Memory B cell (primary cell): ENCODE measurements around the gene SLC26A11.
"Not testable (repeated sequence)": the region's sequence is repeated elsewhere in the genome, so short reads cannot be mapped to it uniquely, and the experiment has no call there.

Source experiments
- ATAC-seq: fragments of 150-1000 bp; cut with Tn5 transposase; 2 replicates; pipeline ENCODE4 v1.10.0; 2021; ENCODE audit warnings: low read depth, mild to moderate bottlenecking, moderate library complexity
- DNase-seq, 2 donors: peaks; one replicate each; pipeline ENCODE4 v3.0.0; 2022; ENCODE audit warnings: low spot score in 2 of 2
- H3K27ac Mint-ChIP-seq: one replicate; pipeline ENCODE4 v1.8.0; 2022; ENCODE audit warnings: mild to moderate bottlenecking, moderate library complexity, mixed read lengths
- H3K27me3 Mint-ChIP-seq: one replicate; pipeline ENCODE4 v1.8.0; 2022; ENCODE audit warnings: mixed read lengths
- H3K36me3 Mint-ChIP-seq: one replicate; pipeline ENCODE4 v1.8.0; 2022; ENCODE audit warnings: mild to moderate bottlenecking, mixed read lengths
- H3K4me1 Mint-ChIP-seq: one replicate; pipeline ENCODE4 v1.8.0; 2022; ENCODE audit warnings: mixed read lengths
- H3K4me3 Mint-ChIP-seq: one replicate; pipeline ENCODE4 v1.8.0; 2022; ENCODE audit warnings: mild to moderate bottlenecking, moderate library complexity, mixed read lengths
- H3K9me3 Mint-ChIP-seq: one replicate; pipeline ENCODE4 v1.8.0; 2022; ENCODE audit warnings: mixed read lengths

The SLC26A11 gene

DNA sequence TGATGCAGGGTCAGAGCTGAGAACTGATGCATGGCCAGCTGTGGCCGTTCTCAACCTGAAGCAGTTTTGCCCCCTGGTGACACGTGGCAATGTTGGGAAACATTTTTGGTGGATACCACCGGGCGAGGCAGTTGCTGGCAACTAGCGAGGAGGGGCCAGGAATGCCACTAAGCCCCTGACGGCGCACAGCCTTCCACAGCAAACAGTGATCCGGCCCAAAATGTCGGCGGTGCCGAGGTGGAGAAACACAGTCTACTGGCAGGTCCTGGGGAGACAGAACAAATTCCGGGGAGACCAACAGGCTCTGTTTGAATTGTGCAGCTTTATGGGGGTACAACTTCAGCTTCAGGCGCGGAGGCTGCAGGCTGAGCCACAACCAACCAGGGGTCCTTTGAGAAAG lies 8.2 kb downstream of the SLC26A11 start:
- no peak for ATAC-seq
- peaks cover 4% of the 10 kb centered on the region for H3K27me3 Mint-ChIP-seq
- H3K9me3 Mint-ChIP-seq, result peaks cover 8% of the 10 kb centered on the region
- H3K27ac Mint-ChIP-seq, result no peak overlapping the region
- no peak overlapping the region for H3K4me3 Mint-ChIP-seq
- H3K36me3 Mint-ChIP-seq, result peaks cover 11% of the 10 kb centered on the region
- peaks cover 4% of the 10 kb centered on the region for H3K4me1 Mint-ChIP-seq
- no peak for DNase-seq

DNA sequence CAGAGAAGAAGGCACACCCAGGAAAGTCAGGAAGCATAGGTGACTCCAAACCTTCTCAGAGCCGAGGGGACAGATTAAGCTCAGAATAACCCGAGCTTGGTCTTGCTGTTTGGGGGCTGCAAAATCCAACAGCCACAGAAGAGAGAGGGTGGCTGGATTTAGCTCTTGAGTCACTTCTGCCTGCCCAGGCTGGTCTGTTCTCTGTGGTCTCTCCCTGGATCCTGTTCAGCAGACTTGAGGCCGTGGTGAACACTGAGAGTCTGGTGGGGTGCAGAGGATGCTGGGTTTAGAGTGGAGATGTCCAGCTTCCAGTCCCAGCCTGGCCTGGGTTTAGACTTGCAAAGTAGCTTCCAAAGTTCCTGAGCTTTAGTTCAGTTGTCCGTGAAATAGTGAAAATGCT lies 8.8 kb downstream of the SLC26A11 start:
- Mint-ChIP-seq H3K9me3 (peaks cover 8% of the 10 kb centered on the region), H3K4me1 (peaks cover 3% of the 10 kb centered on the region), H3K27me3 (peaks cover 3% of the 10 kb centered on the region), H3K36me3 (peaks cover 13% of the 10 kb centered on the region), H3K4me3 (no peak overlapping the region), H3K27ac (no peak overlapping the region)
- ATAC-seq, result no peak
- no peak for DNase-seq

DNA sequence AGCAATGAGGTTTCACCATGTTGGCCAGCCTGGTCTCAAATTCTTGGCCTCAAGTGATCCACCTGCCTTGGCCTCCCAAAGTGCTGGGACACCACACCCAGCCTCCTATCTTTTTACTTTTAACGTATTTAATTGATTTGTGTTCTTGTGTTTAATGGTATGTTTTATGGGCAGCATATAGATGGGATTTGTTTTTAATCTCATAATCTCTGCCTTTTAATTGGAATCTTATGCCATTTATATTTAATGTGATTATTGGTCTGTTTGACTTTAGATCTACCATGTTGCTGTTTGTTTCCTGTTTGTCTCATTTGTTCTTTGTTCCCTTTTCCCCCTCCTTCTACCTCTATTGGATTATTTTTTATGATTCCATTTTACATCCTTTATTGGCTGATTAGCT lies 12.2 kb downstream of the SLC26A11 start:
- Mint-ChIP-seq H3K36me3 (peaks cover 15% of the 10 kb centered on the region), H3K9me3 (peaks cover 10% of the 10 kb centered on the region), H3K27ac (no peak overlapping the region), H3K4me1 (no peaks in the 10 kb centered on the region), H3K4me3 (no peak overlapping the region), H3K27me3 (no peaks in the 10 kb centered on the region)
- DNase-seq, result no peak
- no peak for ATAC-seq

DNA sequence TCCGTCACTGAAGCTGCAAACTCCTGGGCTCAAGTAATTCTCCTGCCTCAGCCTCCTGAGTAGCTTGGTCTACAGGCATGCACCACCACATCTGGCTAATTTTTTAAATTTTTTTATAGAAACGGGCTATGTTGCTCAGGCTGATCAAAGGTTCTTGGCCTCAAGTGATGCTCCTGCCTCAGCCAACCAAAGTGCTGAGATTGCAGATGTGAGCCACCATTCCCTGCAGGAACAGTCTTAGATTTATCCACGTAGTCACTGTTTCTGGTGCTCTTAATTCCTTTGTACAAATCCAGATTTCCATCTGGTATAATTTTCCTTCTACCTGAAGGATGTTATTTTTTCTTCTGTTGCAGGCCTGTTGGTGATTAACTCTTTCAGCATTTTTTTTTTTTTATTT lies 13.0 kb downstream of the SLC26A11 start:
- Mint-ChIP-seq H3K9me3 (peaks cover 10% of the 10 kb centered on the region), H3K27me3 (no peaks in the 10 kb centered on the region), H3K4me1 (no peaks in the 10 kb centered on the region), H3K4me3 (no peak overlapping the region), H3K27ac (no peak overlapping the region), H3K36me3 (peaks cover 15% of the 10 kb centered on the region)
- no peak for ATAC-seq
- DNase-seq, result no peak

DNA sequence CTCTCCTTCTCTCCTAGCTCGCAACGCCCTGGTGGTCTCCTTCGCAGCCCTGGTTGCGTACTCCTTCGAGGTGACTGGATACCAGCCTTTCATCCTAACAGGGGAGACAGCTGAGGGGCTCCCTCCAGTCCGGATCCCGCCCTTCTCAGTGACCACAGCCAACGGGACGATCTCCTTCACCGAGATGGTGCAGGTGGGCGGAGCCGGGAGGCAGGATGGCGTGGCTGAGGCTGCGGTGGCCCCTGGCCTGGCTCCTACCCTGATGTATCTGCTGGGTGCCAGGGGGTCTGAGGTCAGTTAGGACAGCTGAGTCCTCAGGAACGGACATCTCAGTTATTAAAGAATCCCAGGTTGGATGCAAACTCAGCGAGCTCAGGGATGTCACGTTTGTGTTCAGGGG lies 16.7 kb downstream of the SLC26A11 start:
- H3K9me3 Mint-ChIP-seq, result peaks cover 8% of the 10 kb centered on the region
- no peak for ATAC-seq
- H3K27ac Mint-ChIP-seq, result no peak overlapping the region
- H3K36me3 Mint-ChIP-seq, result peaks cover 15% of the 10 kb centered on the region
- H3K4me1 Mint-ChIP-seq, result no peaks in the 10 kb centered on the region
- no peak overlapping the region for H3K4me3 Mint-ChIP-seq
- DNase-seq, result no peak
- no peaks in the 10 kb centered on the region for H3K27me3 Mint-ChIP-seq

DNA sequence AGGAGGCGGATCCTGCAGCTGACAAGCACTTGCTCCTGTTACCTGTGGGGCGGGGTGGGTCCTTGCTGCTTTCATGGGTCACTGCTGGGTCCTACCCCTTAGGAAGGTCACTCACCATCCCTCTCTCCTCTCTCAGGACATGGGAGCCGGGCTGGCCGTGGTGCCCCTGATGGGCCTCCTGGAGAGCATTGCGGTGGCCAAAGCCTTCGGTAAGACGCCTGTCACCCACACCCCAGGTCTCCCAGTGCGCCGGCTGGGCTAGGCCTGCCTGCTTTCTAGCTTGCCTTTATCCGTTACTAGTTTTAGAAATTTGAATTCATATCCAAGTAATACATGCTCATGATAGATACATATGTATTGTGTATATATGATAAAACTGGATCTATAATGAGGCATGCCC lies 17.2 kb downstream of the SLC26A11 start:
- no peaks in the 10 kb centered on the region for H3K4me1 Mint-ChIP-seq
- peaks cover 14% of the 10 kb centered on the region for H3K36me3 Mint-ChIP-seq
- ATAC-seq, result no peak
- H3K9me3 Mint-ChIP-seq, result peaks cover 8% of the 10 kb centered on the region
- no peak overlapping the region for H3K27ac Mint-ChIP-seq
- DNase-seq, result no peak
- H3K4me3 Mint-ChIP-seq, result no peak overlapping the region
- H3K27me3 Mint-ChIP-seq, result no peaks in the 10 kb centered on the region

DNA sequence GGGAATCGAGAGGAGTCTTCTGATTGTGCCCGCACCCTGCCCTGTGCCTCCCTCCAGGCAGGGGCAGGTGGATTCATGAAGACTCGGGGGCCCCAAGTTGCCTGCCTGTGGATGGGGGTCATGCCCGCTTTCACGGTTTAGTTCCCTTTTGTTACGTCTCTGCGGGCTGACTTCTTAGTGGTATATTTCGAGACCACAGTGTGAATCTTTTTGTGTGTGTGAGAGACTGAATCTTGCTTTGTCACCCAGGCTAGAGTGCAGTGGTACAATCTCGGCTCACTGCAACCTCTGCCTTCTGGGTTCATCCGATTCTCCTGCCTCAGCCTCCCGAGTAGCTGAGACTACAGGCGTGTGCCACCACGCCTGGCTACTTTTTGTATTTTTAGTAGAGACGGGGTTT lies 22.3 kb downstream of the SLC26A11 start:
- no peaks in the 10 kb centered on the region for H3K9me3 Mint-ChIP-seq
- no peaks in the 10 kb centered on the region for H3K4me1 Mint-ChIP-seq
- no peak overlapping the region for H3K4me3 Mint-ChIP-seq
- no peak overlapping the region for H3K27ac Mint-ChIP-seq
- H3K36me3 Mint-ChIP-seq, result peaks cover 3% of the 10 kb centered on the region
- ATAC-seq, result no peak
- DNase-seq, result no peak
- H3K27me3 Mint-ChIP-seq, result no peaks in the 10 kb centered on the region

DNA sequence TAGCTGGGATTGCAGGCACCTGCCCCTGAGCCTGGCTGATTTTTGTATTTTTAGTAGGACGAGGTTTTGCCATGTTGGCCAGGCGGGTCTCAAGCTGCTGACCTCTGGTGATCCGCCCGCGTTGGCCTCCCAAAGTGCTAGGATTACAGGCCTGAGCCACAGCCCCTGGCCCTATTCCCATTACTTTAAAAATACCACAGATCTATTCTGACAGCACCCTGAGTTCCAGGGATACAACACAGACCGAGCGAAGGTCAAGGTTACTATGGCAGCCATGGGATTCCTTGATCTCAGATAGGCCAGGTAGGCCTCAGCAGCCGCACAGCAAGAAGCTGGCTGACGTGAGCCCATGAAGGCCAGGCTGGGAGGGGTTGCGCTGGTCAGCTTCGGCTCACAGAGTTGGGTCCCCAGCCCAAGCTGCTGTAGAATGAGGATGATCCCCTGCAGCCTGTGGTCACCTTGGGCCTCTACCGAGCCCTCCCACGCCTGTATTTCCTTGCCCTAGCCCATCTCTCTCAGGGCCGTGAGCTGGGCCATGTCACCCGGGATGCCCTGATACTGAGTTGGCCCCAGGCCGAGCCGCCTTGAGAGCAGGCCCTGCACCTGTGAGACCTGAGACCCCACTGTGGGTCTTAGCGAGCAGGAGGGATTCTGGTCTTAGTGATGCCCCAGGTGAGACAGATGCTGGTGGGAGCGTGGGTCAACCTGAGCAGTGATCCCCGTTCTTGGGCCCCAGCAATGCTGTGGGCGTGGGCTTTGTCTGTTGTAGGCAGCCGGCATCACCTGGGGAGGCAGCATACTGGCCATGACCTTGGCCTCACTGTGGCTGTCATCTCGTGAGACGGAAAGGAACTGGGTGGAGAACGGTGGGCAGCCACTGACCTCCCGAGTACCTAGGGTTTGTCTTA lies 23.6 kb downstream of the SLC26A11 start:
- Mint-ChIP-seq H3K27me3 (no peaks in the 10 kb centered on the region), H3K36me3 (no peaks in the 10 kb centered on the region), H3K27ac (no peak overlapping the region), H3K9me3 (no peaks in the 10 kb centered on the region), H3K4me1 (no peaks in the 10 kb centered on the region), H3K4me3 (no peak overlapping the region)
- DNase-seq, result no peak
- ATAC-seq, result no peak

DNA sequence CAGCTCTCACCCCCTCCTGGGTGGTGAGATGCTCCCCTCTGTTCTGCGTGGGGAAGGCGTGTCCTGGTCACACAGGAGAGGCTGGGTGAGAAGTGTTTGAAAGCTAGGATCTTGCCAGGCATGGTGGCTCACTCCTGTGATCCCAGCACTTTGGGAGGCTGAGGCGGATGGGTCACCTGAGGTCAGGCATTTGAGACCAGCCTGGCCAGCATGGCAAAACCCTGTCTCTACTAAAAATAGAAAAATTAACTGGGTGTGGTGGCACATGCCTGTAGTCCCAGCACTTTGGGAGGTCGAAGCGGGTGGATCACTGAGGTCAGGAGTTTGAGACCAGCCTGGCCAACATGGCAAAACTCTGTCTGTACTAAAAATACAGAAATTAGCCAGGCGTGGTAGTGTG lies 24.2 kb downstream of the SLC26A11 start:
- not testable (repeated sequence) for H3K36me3 Mint-ChIP-seq, H3K27ac Mint-ChIP-seq, DNase-seq, H3K27me3 Mint-ChIP-seq, H3K9me3 Mint-ChIP-seq, H3K4me1 Mint-ChIP-seq, H3K4me3 Mint-ChIP-seq, ATAC-seq

DNA sequence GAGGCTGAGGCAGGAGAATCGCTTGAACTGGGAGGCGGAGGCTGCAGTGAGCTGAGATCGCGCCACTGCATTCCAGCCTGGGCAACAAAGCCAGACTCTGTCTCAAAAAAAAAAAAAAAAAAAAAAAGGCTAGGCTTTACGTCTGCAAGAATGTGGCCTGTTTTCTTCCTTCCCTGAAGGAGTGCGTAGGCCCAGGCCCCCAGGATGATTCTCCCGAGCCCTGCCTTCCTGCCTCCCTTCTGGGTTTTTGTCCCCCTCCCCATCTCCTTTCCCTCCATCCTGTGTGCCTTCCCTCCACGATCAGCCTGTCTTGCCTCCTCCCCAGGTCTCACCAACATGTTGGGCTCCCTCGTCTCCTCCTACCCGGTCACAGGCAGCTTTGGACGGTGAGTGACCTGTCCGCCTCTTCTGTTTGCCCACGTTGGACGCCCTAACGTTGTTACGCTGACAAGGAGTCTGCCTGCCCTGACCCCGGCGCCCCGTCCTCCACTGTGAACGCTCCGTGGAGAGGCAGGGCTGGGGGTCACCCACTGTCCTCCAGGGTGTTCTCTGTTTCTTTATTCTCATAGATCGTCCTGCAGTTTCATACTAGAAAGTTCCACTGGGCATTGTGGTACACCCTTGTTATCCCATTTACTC lies 24.8 kb downstream of the SLC26A11 start:
- ATAC-seq (no peak), DNase-seq (no peak)
- Mint-ChIP-seq H3K36me3 (no peaks in the 10 kb centered on the region), H3K4me1 (no peaks in the 10 kb centered on the region), H3K4me3 (no peak overlapping the region), H3K27me3 (no peaks in the 10 kb centered on the region), H3K27ac (no peak overlapping the region), H3K9me3 (no peaks in the 10 kb centered on the region)

DNA sequence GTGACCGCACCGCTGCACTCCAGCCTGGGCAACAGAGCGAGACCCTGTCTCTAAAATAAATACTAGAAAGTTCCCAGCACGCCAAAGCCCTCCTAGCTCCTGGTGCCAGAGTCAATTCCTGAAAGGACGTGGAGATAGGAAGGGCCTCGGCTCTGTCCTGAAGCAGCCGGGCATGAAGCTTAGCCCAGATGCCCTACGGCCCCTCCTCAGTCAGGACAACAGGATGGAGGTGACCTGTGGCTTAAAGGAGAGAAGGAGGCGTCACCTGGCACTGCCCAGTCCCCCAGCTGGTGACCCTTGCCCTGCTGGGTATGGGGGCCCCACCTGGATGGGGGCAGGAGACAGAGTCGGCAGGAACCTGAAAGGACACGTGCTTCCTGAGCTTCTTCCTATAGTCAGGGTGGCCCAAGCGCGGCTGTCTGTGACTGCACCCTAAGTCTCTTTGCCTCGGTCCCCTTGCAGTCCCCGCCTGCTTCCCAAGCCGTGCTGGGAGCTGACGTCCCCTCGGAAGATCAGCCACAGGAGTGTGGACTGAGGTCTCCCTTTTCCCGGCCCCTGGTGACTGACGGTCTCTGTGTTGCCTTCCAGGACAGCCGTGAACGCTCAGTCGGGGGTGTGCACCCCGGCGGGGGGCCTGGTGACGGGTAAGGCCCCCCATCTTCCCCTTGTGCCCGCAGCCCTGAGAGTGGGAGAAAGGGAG lies 25.5 kb downstream of the SLC26A11 start:
- Mint-ChIP-seq H3K4me3 (no peak overlapping the region), H3K36me3 (no peaks in the 10 kb centered on the region), H3K4me1 (no peaks in the 10 kb centered on the region), H3K9me3 (no peaks in the 10 kb centered on the region), H3K27ac (no peak overlapping the region), H3K27me3 (no peaks in the 10 kb centered on the region)
- no peak for DNase-seq
- ATAC-seq, result no peak

DNA sequence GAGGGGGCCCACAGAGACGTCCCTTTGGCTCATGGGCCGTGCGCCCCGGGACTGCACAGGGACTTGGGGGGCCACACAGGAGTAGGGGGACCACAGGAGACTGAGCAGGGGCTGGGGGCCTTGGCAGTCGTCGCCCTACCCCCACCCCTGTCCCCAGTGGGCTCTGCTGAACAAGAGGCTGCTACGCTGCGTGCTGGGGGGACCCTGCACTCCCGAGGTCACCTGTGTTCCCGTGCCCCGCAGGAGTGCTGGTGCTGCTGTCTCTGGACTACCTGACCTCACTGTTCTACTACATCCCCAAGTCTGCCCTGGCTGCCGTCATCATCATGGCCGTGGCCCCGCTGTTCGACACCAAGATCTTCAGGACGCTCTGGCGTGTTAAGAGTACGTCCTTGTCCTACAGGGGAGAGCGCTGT lies 26.0 kb downstream of the SLC26A11 start:
- DNase-seq (no peak), ATAC-seq (no peak)
- no peak overlapping the region for H3K27ac Mint-ChIP-seq
- no peaks in the 10 kb centered on the region for H3K27me3 Mint-ChIP-seq
- no peaks in the 10 kb centered on the region for H3K9me3 Mint-ChIP-seq
- no peak overlapping the region for H3K4me3 Mint-ChIP-seq
- H3K36me3 Mint-ChIP-seq, result no peaks in the 10 kb centered on the region
- no peaks in the 10 kb centered on the region for H3K4me1 Mint-ChIP-seq

DNA sequence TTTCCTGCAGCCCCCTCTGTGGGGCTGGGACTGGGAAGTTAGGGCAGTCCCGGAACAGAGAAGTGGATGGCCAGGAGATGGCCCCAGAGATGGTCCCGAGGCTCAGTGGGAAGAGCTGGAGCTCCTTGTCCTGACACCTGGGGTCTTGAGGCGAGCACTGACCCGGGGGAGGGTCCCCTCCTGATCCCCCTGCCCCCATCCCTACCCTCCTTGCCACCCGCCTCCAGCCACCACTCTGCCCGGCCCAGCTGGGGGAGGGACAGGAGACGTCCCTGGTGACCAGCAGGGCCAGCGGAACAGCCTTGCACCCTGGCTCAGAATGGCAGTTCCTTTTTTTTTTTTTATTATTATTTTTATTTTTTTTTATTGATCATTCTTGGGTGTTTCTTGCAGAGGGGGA lies 26.5 kb downstream of the SLC26A11 start:
- H3K36me3 Mint-ChIP-seq, result no peaks in the 10 kb centered on the region
- DNase-seq, result no peak
- H3K4me1 Mint-ChIP-seq, result no peaks in the 10 kb centered on the region
- H3K4me3 Mint-ChIP-seq, result no peak overlapping the region
- H3K27ac Mint-ChIP-seq, result no peak overlapping the region
- ATAC-seq, result no peak
- no peaks in the 10 kb centered on the region for H3K9me3 Mint-ChIP-seq
- H3K27me3 Mint-ChIP-seq, result no peaks in the 10 kb centered on the region

DNA sequence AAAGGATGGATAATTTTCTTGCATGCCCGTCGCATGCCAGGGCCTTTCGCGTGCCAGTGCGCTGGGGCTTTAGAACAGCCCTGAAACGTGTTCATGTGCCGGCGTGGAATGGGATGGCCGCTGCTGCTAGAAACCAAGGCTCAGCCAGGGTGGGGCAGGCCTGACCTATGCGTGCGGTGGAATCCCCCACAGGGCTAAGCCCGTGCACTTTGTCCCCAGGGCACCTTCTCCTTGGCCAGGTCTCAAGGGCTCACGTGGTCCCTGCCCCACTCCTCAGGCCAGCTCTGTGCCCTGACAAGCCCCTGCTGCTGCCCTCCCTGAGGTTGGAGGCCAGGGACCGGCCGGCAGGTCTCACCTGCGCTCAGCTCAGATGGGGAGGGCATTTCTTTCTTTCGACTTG lies 27.3 kb downstream of the SLC26A11 start:
- H3K27me3 Mint-ChIP-seq, result no peaks in the 10 kb centered on the region
- H3K9me3 Mint-ChIP-seq, result no peaks in the 10 kb centered on the region
- H3K27ac Mint-ChIP-seq, result no peak overlapping the region
- H3K4me3 Mint-ChIP-seq, result no peak overlapping the region
- H3K36me3 Mint-ChIP-seq, result no peaks in the 10 kb centered on the region
- ATAC-seq, result no peak
- no peaks in the 10 kb centered on the region for H3K4me1 Mint-ChIP-seq
- no peak for DNase-seq
